HCT116 (cell line): ENCODE data around the gene ASCC1.

Experiments used
- ATF3 ChIP-seq: IDR thresholded peaks from 2 replicates; pipeline ENCODE4 v1.6.1; 2012
- CEBPB ChIP-seq: IDR thresholded peaks from 2 replicates; pipeline ENCODE4 v1.6.1; 2012; ENCODE audit warnings: low read depth
- CTCF ChIP-seq, 3 experiments: fragments of 200-600 bp in 1 of 3; sonication (generic) in 1 of 3; IDR thresholded peaks in 2 of 3; conservative IDR thresholded peaks in 1 of 3; 2 replicates each; pipeline ENCODE4 v1.5.1; 2012 to 2017; ENCODE audit warnings: low read depth in 2 of 3, low read length in 2 of 3, antibody characterized with exemption in 1 of 3, borderline replicate concordance in 1 of 3, control low read depth in 1 of 3, mild to moderate bottlenecking in 1 of 3, mixed read lengths in 1 of 3, mixed run types in 1 of 3, moderate library complexity in 1 of 3; ENCODE audit not compliant: insufficient read depth in 1 of 3
- EZH2 ChIP-seq: fragments of 200-600 bp; sonication (generic); IDR thresholded peaks from 2 replicates; pipeline ENCODE4 v1.6.1; 2017; ENCODE audit warnings: antibody characterized with exemption, mixed run types
- EZH2phosphoT487 ChIP-seq: fragments of 200-600 bp; IDR thresholded peaks from 2 replicates; pipeline ENCODE4 v1.6.1; 2018; ENCODE audit warnings: antibody characterized with exemption, borderline replicate concordance
- JUND ChIP-seq: IDR thresholded peaks from 2 replicates; pipeline ENCODE4 v1.6.1; 2012
- MAX ChIP-seq: IDR thresholded peaks from 2 replicates; pipeline ENCODE4 v1.6.1; 2012
- POLR2A ChIP-seq: IDR thresholded peaks from 2 replicates; pipeline ENCODE4 v1.7.0; 2011; ENCODE audit warnings: borderline replicate concordance; ENCODE audit not compliant: insufficient read depth, insufficient read length; ENCODE audit errors: extremely low read depth
- POLR2AphosphoS5 ChIP-seq: IDR thresholded peaks from 2 replicates; pipeline ENCODE4 v1.6.1; 2011; ENCODE audit warnings: mild to moderate bottlenecking, low read depth, low read length, moderate library complexity
- RAD21 ChIP-seq: IDR thresholded peaks from 2 replicates; pipeline ENCODE4 v1.6.1; 2012; ENCODE audit warnings: low read depth, mild to moderate bottlenecking
- SP1 ChIP-seq: IDR thresholded peaks from 2 replicates; pipeline ENCODE4 v1.6.1; 2012; ENCODE audit warnings: low read depth
- SRF ChIP-seq: IDR thresholded peaks from 2 replicates; pipeline ENCODE4 v1.6.1; 2012; ENCODE audit warnings: low read depth
- YY1 ChIP-seq: IDR thresholded peaks from 2 replicates; pipeline ENCODE4 v1.6.1; 2011; ENCODE audit warnings: low read length, low read depth, moderate library complexity, mild to moderate bottlenecking; ENCODE audit not compliant: insufficient replicate concordance; ENCODE audit errors: extremely low read depth
- ZNF274 ChIP-seq: fragments of 200-500 bp; sonication (Bioruptor generic); IDR thresholded peaks from 2 replicates; pipeline ENCODE4 v1.6.1; 2014; ENCODE audit warnings: mild to moderate bottlenecking, low read depth, low read length, inconsistent platforms

- TF ChIP-seq JUND = no peak
- TF ChIP-seq POLR2AphosphoS5 = no peak
- TF ChIP-seq CTCF (IDR thresholded peaks at IDR 0.05 in 2 of 3, conservative IDR thresholded peaks at IDR 0.05 in 1 of 3; ENCODE audit: borderline replicate concordance in 1 of 3, insufficient read depth in 1 of 3, low read depth in 2 of 3, low read length in 2 of 3) = no peak
- no peak for TF ChIP-seq EZH2
- no peak for TF ChIP-seq RAD21
- no peak for TF ChIP-seq EZH2phosphoT487
- TF ChIP-seq CEBPB = no peak
- no peak for TF ChIP-seq POLR2A
- no peak for TF ChIP-seq YY1
- no peak for TF ChIP-seq MAX
- TF ChIP-seq SRF = no peak
- no peak for TF ChIP-seq ZNF274
- no peak for TF ChIP-seq SP1
- TF ChIP-seq ATF3 = no peak
Measured at GRCh38 chr10:72219235-72219814, 3.2 kb upstream of the ASCC1 start.
